GM12872 (cell line): ENCODE measurements around the gene IRS1.
A peak's percentile ranks its signal among the peaks of the same experiment; 100 is the strongest.

Experiments used
- CTCF ChIP-seq: IDR thresholded peaks from 3 replicates; pipeline ENCODE4 v1.5.1; 2011; ENCODE audit warnings: low read depth, mild to moderate bottlenecking, low read length, moderate library complexity; ENCODE audit not compliant: insufficient read depth

IRS1 gene

DNA sequence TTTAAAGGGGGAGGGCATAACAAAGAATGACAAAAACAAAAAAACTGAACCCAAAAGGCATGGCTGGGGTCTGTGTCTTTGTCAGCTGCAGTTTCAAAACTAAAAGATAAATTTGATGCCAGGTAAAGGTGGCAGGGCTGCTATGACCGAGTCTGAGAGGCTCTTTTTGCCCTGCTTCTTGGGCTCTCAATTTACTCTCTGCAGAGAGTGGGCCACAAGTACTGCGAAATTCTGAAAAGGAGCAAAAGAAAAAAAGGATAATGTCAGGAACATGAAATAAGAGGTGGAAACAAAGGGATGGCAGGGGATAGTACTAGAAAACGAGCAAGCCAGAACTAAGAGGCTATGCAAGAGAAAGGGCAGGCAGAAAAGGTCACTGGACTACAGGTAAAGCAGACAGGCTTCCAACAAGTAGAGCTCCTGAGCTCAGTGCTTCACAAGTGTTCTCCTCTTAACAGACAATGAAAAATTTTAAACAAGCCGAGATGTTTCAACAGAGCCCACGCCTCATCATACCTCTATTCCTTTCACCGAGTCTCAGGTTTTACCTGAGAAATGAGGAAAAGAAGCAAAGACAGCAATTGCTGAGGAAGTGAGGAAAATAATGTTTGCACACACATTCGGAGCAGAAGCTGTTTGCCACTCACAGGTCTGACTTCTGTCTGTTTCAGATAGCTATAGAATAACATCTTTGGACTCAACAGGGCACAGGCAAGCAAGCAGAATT lies 7.3 kb downstream of the IRS1 start:
- no peak for TF ChIP-seq CTCF

- TF ChIP-seq CTCF = peak; percentile 40; the same call in 2 of the 3 replicates
These were observed 8.0 kb downstream of the IRS1 start for GRCh38 chr2:226791487-226792081.

DNA sequence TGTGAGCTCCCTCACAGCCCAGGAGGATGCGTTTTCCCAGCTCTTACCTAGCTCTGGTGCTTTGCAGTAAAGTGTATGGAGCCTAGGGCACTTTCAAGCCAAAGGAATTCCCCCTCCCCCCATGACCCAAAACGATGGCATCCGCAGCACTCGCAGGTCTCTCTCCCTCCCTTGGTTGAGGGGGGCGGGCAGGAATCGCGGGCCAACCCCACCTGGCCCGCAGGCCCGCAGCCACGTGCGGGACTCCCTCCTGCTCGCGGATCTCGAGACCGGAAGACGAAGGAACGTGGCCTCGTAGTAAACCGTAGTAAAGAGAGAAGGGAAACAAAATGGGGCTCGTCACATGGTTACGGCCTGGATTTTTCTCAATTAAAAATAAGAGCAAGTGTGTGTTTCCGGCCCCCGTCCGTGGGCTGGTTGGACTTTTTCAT lies 8.5 kb downstream of the IRS1 start:
- TF ChIP-seq CTCF = no peak

- no peak for TF ChIP-seq CTCF
These were observed 9.2 kb downstream of the IRS1 start for GRCh38 chr2:226790431-226790830.

DNA sequence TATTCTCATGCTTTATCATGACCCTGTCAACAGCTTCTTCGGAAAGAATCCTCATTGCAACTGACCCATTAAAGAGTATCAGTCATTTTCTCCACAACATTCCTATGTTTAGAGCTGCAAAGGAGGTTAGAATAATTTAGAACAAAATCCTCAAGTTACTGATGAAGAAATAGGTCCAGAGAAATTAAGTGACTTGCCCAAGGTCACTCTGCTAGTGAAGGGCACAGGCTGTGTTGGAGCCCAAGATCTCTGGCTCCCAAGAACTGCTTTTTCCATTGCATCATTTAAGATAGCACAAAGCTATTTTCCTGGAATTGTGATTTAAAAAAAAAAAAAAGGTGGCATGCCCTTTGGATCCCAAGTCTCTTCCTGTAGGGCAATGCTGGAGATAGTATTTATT lies 9.6 kb downstream of the IRS1 start:
- no peak for TF ChIP-seq CTCF

DNA sequence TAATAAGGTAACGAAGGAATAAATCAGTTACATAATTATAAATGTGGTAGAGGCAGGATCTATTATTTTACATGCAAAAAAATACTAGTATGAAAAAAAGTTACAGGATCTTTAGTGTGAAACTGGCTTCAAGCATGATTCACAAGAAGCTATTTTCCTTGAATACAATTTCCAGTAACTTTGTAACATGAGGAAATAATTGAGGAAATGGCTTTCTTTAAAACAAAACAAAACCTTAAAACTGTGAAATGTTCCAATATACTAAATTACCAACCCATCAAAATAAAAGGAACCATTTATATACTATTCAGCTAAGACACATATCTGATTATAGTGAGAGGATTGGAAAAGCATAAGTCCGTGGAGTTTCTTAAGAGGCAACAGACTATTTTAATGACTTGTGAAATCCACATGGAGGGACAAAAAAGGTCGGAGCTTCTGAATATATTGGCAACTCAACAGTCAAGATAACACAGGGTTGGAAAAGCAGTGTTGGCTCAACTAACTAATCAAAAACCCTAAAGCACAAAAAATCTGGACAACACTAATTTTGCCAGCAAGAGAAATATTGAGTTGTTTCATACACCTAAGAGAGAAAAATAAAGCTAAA lies 10.6 kb downstream of the IRS1 start:
- TF ChIP-seq CTCF = no peak

DNA sequence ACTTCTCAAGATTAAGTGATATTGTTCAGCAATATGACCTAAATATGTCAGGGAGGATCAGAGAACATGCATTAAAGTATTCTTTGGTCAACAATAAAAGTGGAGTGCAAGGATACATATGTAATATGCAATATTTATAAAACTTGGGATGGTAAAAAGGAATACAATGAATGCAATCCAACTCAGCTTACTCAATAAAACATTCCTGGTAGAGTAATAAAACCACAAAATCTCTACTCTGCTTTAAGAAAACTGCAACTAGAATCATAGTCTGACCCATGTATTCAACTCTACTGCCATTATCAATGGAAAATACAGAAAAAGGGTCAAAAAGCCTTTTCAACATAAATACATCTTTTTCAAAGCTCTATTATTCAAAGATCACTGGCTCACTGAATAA lies 11.6 kb downstream of the IRS1 start:
- TF ChIP-seq CTCF = no peak
